ENCODE measurements around the gene ILKAP.

ILKAP gene, protein sequence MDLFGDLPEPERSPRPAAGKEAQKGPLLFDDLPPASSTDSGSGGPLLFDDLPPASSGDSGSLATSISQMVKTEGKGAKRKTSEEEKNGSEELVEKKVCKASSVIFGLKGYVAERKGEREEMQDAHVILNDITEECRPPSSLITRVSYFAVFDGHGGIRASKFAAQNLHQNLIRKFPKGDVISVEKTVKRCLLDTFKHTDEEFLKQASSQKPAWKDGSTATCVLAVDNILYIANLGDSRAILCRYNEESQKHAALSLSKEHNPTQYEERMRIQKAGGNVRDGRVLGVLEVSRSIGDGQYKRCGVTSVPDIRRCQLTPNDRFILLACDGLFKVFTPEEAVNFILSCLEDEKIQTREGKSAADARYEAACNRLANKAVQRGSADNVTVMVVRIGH

DNA sequence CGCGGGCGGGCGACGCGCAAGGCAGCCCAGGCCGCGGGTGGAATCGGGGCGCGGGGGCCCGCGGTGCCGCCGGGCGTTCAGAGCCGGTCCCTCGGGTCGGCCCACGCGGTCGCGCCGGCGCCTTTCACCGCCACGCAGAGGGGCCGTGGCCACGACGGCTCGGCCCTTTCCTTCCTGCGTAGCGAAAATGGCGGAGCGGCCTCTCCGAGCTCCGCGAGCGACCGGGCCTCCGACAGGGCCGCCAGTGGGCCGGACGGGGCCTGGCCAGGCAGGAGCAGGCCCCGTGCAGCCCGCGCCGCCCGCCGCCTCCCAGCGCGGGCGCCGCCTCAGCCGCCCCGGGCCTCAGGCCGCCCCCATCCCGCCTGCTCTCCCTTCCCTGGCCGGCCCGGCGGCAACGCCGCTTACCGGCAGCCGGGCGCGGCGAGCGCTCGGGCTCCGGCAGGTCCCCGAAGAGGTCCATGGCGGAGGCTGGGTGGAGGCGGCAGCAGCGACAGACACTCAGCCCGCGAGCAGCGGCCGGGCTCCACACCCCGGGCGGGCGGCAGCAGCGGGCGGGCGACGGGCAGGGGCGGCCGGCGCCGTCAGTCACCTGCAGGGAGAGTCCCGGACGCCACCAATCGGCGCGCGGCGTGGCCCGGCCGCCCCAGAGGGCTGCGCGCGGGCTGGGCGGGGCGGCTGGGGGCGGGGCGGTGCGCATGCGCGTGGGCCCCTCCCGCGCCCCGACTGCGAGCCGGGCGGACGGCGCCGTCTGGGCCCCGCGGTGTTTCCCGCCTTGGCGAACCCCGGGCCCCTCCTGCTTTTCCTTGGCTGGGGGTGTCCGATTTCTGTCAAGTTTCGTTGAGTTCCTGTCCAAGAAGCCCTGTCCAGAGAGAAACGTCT lies at the start of gene ILKAP:
TSS of gene ILKAP (minus strand) at position 602 of the 879 bp plus-strand sequence. CDS start at position 460, 142 bp downstream.
- DNase-seq = peak; percentile 93

DNA sequence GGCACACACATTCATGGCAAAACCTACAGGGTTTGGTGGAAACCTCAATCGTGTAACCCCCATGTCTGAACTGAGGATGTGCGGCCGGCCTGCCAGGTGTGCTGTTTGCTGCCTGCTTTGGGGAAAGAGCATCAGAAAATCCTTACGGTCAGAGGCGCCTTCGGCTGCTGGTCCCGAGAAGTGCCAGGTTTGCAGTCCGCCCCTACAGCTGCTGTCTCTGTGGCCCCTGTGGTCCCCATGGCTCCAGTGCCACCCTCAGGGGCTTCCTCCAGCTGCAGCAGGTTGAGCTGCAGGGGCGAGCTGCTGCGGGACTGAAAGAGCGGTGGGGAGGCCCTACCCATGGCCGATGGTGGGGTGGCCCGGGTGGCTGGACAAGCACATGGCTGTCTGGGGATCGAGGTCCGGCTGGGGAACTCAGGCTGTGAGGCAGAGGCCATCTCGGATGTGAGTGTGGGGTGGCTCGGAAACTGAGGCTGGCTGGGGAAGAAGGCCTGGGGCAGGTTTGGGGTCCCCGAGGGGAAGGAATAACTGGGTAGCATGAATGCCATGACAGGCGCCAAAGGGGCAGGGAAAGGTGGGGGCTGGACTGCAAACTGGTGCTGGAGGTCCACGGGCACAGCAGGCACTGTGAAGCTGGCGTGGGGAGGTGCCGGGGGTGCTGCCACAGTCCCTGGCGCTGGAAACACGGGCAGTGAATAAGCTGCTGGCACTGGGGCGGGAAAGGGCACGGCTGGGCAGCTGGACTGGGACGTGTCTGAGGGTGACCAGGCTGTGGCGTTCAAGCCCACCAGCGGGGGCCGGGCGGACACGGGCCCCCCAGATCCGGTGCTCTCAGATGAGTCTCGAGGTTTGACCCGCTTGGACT lies 49.5 kb upstream of the ILKAP start:
- no peak for DNase-seq

DNA sequence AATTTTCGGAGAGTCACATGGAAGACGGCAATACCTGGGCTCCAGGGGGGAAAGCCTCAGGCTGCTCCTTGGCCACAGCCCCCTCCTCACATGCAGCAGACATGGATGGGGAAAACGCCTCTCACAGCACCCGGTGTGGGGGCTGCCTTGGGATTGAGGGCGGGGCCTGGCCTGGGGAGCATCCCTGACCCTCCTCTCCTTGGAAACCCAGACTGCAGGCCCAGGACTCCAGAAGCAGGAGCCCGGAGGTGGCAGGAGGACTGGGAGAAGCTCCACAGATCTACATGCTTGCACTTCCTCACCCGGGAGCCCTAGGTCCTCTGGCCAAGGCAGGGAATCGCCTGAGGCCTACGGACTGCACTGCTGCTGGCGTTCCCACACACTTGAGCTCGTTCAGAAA lies 48.5 kb upstream of the ILKAP start:
- no peak for DNase-seq

DNA sequence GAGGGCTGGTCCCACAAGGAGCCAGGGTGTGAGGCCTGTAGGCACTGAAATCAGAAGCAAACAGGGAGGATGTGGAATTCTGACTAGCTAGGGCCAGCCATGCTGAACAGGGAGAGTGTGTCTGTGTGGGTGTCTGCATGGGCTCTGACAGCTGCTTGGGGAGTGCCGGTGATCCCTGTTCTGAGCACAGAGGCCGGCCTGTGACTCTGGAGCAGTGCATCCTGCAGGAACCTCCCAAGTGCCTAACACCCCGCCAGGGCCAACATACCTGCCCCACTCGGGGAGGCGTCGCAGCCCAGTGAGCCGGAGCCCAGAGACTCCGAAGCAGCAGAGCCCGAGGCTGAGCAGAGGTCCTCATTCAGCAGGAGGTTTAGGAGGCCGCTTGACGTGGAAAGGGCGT lies 47.8 kb upstream of the ILKAP start:
- DNase-seq = no peak

GRCh38 chr2:238250896-238251295 lies 47.4 kb upstream of the ILKAP start:
- no peak for DNase-seq

DNA sequence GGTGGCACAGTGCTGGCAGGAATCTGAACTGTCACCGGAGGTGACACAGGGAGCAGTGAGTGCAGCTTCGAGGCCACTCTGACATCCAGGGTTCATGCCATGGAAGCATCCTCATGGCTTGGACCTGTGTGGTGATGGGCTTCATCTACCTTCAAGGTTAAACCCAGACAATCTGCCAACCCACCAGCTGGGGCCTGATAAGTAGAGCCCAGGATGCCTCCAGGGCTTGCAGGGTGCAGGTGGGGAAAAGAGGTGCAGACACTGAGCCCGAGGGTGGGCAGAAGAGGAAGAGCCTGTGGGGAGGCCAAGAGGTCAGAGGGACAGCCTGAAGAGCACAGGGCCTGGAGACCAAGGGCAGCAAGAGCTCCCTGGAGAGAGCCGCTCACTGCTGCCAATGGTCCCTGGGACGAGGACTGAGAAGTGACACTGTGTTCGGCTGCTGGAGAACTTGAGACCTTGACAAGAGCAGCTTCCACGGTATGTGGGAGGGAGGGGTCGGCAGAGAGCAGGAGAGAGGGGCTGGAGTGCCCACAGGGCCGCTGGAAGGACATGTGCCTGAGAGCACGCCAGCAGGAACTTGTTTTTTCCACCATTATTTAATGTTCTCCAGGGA lies 44.5 kb upstream of the ILKAP start:
- no peak for DNase-seq

DNA sequence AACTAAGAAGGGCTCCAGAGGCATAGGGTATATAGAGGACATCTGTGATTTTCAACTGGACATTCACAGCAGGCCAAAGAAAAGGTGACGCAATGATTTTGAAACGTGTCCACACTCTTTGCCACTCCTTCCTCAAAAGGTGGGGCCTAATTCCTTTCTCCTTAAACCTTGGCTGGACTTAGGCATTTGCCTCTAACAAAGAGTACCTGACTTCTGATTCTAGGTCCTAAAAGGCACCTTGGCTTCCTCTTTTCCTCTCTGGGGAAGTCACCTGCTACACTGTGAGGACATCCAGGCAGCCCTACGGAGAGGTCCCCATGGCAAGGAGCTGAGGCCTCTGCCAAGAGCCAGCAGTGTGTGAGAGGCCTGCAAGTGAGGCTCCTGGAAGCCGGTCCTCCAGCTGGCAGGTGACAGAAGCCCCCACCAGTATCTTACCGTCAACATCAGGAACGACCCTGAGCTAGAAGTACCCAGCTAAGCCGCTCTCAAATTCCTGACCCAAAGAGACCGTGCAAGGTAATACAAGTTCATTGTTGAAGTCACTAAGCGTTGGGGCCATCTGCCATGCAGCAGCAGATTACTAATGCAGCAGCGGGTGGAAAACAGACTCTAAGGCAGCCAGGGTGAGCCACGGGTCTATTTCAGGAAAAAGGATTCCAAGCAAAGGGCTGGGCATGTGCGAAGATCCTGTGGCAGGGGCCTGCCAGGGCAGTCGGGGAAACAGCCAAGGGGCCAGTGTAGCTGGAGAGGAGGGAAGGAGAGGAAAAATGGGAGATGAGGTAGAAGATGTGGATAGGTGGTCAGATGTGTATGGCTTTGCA lies 43.7 kb upstream of the ILKAP start:
- DNase-seq = no peak

- no peak for DNase-seq
These were observed 40.7 kb upstream of the ILKAP start for GRCh38 chr2:238244151-238244550.

DNA sequence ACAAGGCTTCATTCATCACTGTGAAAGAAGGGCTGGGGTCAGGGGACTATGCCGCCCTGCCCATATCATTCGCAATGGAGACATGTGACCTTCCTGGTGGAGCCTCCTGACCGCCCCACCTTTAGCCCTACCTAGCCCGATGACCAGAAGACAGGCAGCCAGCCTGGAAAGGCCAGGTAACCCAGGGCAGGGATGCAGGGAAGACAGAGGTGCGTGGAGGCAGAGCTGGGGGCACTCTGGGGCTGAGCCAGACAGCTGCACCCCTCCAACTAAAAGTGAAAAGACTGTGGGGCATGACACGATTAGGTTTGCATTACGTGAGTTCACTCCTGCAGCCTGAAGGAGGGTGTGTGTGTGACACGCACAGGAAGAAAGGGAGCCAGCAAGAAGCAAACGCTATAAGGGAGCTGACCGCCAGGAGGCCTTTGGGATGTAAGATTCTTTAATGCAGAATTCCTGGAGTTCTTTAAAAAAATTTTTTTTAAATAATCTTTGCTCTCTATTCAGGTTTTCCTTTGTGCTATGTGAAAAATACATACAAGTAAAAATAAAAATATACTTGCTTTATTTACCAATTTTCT lies 40.1 kb upstream of the ILKAP start:
- no peak for DNase-seq

DNA sequence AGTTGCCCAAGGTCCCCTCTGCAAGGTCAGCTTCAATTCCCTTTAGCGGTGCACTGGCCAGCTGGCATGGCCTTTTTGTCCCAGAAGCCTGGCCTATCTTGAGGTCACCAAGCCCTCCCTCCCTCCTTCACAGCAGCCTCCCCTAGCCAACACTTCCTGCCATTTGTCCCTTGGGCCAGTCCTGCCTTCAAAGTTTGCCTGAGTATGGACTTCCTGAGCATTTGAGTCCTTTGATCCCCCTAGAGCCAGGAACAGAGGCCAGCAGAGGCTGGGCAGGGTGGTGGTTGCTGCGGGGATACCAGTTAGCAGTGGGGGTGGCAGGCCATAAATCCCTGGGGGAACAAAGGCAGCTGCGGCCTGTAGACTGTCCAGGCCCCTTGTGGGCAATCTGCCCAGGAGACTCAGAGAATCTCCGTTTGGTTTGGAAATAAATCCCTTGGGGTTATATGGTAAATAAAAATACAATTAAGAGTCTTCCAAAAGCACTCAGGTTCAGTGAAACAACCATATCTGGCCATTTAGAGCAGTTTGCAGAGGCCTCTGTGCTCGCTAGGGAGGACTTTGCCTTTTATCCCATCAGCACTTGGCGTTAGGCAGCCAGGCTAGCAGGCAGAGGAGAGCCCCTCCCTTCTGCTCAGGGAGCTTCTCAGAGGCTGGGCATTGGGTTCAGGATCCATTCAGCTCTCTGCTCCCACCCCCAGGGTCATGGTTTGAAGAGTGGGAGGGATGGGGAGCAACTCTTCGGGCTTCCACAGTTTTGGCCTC lies 39.4 kb upstream of the ILKAP start:
- DNase-seq = no peak

GRCh38 chr2:238241970-238242369 lies 38.5 kb upstream of the ILKAP start:
- DNase-seq = no peak

GRCh38 chr2:238240757-238241711 lies 37.5 kb upstream of the ILKAP start:
- peak; percentile 81 for DNase-seq

- DNase-seq = peak; percentile 87
These were observed 36.6 kb upstream of the ILKAP start, which contains the start of gene HES6 for GRCh38 chr2:238239863-238240756. Gene HES6 (minus strand): TSS chr2:238240038. CDS start chr2:238239905, 133 bp downstream.

- DNase-seq = no peak
These were observed 36.0 kb upstream of the ILKAP start for GRCh38 chr2:238239543-238239862.

DNA sequence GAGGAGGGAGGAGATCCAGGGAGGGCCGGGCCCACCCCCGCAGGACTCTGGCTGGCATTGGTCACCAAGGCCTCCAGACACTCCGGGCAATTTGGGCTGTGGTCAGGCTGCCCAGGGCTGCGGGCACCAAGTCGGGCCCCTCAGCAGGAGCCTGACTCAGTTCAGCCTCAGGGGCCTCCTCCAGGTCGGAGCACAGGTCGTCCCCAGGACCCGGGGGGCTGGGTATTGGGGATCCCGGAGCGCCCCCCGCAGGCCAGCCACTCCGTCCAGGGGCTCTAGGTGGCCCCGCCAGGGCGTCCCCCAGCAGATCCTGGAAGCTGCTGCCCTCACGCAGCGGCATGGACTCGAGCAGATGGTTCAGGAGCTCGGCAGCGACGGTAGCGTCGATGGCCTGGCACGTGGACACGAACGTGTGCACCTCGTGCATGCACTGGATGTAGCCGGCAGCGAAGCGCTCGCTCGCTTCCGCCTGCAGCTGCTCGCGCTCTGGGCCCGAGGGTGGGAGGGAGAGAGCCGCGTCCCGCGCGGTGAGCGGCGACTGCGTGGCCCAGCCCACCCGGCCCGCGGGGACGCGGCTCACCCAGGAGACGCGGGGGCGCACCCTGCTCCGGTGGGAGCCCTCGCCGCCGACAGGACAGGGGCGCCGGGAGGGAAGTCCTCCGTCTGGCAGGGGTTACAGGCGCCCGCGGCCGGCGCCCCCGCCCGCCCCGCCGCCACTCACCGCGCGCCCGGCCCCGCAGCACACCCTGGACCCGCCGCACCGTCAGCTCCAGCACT lies 35.5 kb upstream of the ILKAP start:
- no peak for DNase-seq

GRCh38 chr2:238238311-238238765 lies 34.8 kb upstream of the ILKAP start:
- DNase-seq = peak; percentile 32
